Activated T-cell treated with anti-CD3 and anti-CD28 coated beads, Interleukin-2, amount 50 U/mL, for 72 hours (primary cell): Measurements from ENCODE around the gene AFAP1. TPM values are rescaled to one million over a fixed set of nuclear protein-coding genes. Genes with fewer than 3 reads are reported as not detected.
A peak's percentile ranks its signal among the peaks of the same experiment; 100 is the strongest.

ENCODE experiments used
- ATAC-seq, 2 donors: fragments of 150-1000 bp; cut with Tn5 transposase; replicated peaks in 1 of 2; 2 replicates each; pipeline ENCODE4 v1.10.0; 2021; ENCODE audit warnings: moderate library complexity in 2 of 2, mild to moderate bottlenecking in 1 of 2
- DNase-seq, 2 donors: peaks; one replicate each; pipeline ENCODE4 v3.0.0; 2021 to 2022; ENCODE audit warnings: mixed read lengths in 1 of 2
- H3K27ac Mint-ChIP-seq: one replicate; pipeline ENCODE4 v1.8.0; 2022; ENCODE audit warnings: mild to moderate bottlenecking, moderate library complexity, mixed read lengths
- H3K27me3 Mint-ChIP-seq: one replicate; pipeline ENCODE4 v1.8.0; 2022; ENCODE audit warnings: low read depth, mixed read lengths
- H3K36me3 Mint-ChIP-seq, 2 donors: one replicate each; pipeline ENCODE4 v1.8.0; 2022; ENCODE audit warnings: mixed read lengths in 2 of 2, mild to moderate bottlenecking in 1 of 2; ENCODE audit not compliant: insufficient read depth in 2 of 2
- H3K4me1 Mint-ChIP-seq: one replicate; pipeline ENCODE4 v1.8.0; 2022; ENCODE audit warnings: low read depth, mixed read lengths
- H3K4me3 Mint-ChIP-seq, 2 donors: one replicate each; pipeline ENCODE4 v1.8.0; 2022; ENCODE audit warnings: mild to moderate bottlenecking in 2 of 2, mixed read lengths in 2 of 2, moderate library complexity in 2 of 2
- H3K9me3 Mint-ChIP-seq, 2 donors: one replicate each; pipeline ENCODE4 v1.8.0; 2022; ENCODE audit warnings: mixed read lengths in 2 of 2
- total RNA-seq, 2 donors: library from RNA; stranded (reverse); gene quantifications; one replicate each; pipeline ENCODE4 v1.2.3, GENCODE V29; 2022

The AFAP1 gene
- total RNA-seq, 2 donors from 2014 or later = 30.6 to 49.3 TPM

GRCh38 chr4:7900334-7900909 is 39.2 kb downstream of the AFAP1 start:
- Mint-ChIP-seq H3K27ac (no peak overlapping the region), H3K4me3 (no peak overlapping the region), H3K36me3 (no peaks in the 10 kb centered on the region), H3K27me3 (peaks cover 25% of the 10 kb centered on the region), H3K9me3 (peaks cover 0 to 2% of the 10 kb centered on the region in 2 donors), H3K4me1 (peaks cover 17% of the 10 kb centered on the region)
- DNase-seq (no peak), ATAC-seq (no peak)

- H3K27ac Mint-ChIP-seq = no peak overlapping the region
- H3K4me3 Mint-ChIP-seq = no peak overlapping the region
- H3K27me3 Mint-ChIP-seq = peaks cover 25% of the 10 kb centered on the region
- peaks cover 15% of the 10 kb centered on the region for H3K4me1 Mint-ChIP-seq
- H3K36me3 Mint-ChIP-seq = no peaks in the 10 kb centered on the region
- DNase-seq (no peak), ATAC-seq (no peak)
- H3K9me3 Mint-ChIP-seq = peaks cover 0 to 2% of the 10 kb centered on the region in 2 donors
These were observed 40.3 kb downstream of the AFAP1 start for GRCh38 chr4:7899184-7899869.

GRCh38 chr4:7898385-7898784 is 41.3 kb downstream of the AFAP1 start:
- DNase-seq (no peak), ATAC-seq (no peak)
- Mint-ChIP-seq H3K4me1 (peaks cover 11% of the 10 kb centered on the region), H3K27me3 (peaks cover 25% of the 10 kb centered on the region), H3K36me3 (no peaks in the 10 kb centered on the region), H3K9me3 (peaks cover 0 to 2% of the 10 kb centered on the region in 2 donors), H3K27ac (no peak overlapping the region), H3K4me3 (no peak overlapping the region)

- Mint-ChIP-seq H3K9me3 (peaks cover 0 to 2% of the 10 kb centered on the region in 2 donors), H3K27me3 (peaks cover 21% of the 10 kb centered on the region), H3K27ac (no peak overlapping the region), H3K4me1 (peaks cover 7% of the 10 kb centered on the region), H3K4me3 (no peak overlapping the region), H3K36me3 (no peaks in the 10 kb centered on the region)
- no peak for DNase-seq
- no peak for ATAC-seq
These were observed 41.9 kb downstream of the AFAP1 start for GRCh38 chr4:7897811-7898210.

- H3K4me3 Mint-ChIP-seq = no peak overlapping the region
- DNase-seq (no peak), ATAC-seq (no peak)
- no peak overlapping the region for H3K27ac Mint-ChIP-seq
- no peaks in the 10 kb centered on the region for H3K4me1 Mint-ChIP-seq
- H3K9me3 Mint-ChIP-seq = peaks cover 2 to 3% of the 10 kb centered on the region in 2 donors
- no peaks in the 10 kb centered on the region for H3K27me3 Mint-ChIP-seq
- peaks cover 0 to 4% of the 10 kb centered on the region in 2 donors for H3K36me3 Mint-ChIP-seq
These were observed 44.9 kb downstream of the AFAP1 start for GRCh38 chr4:7894677-7895181.

GRCh38 chr4:7894098-7894676 is 45.5 kb downstream of the AFAP1 start:
- no peak overlapping the region for H3K4me3 Mint-ChIP-seq
- ATAC-seq (no peak), DNase-seq (no peak)
- no peak overlapping the region for H3K27ac Mint-ChIP-seq
- no peaks in the 10 kb centered on the region for H3K4me1 Mint-ChIP-seq
- H3K36me3 Mint-ChIP-seq = peaks cover 0 to 4% of the 10 kb centered on the region in 2 donors
- peaks cover 2 to 3% of the 10 kb centered on the region in 2 donors for H3K9me3 Mint-ChIP-seq
- no peaks in the 10 kb centered on the region for H3K27me3 Mint-ChIP-seq

GRCh38 chr4:7893539-7893938 is 46.1 kb downstream of the AFAP1 start:
- Mint-ChIP-seq H3K4me1 (no peaks in the 10 kb centered on the region), H3K36me3 (peaks cover 0 to 4% of the 10 kb centered on the region in 2 donors), H3K9me3 (peaks cover 2 to 3% of the 10 kb centered on the region in 2 donors), H3K27me3 (no peaks in the 10 kb centered on the region), H3K27ac (no peak overlapping the region), H3K4me3 (no peak overlapping the region)
- no peak for DNase-seq
- ATAC-seq = no peak

GRCh38 chr4:7892212-7893019 is 47.2 kb downstream of the AFAP1 start:
- H3K9me3 Mint-ChIP-seq = peaks cover 5% of the 10 kb centered on the region in 2 donors
- H3K36me3 Mint-ChIP-seq = peaks cover 2 to 9% of the 10 kb centered on the region in 2 donors
- no peak for DNase-seq
- H3K4me3 Mint-ChIP-seq = no peak overlapping the region
- H3K4me1 Mint-ChIP-seq = no peaks in the 10 kb centered on the region
- H3K27me3 Mint-ChIP-seq = no peaks in the 10 kb centered on the region
- ATAC-seq = no peak
- H3K27ac Mint-ChIP-seq = no peak overlapping the region

- Mint-ChIP-seq H3K27ac (no peak overlapping the region), H3K4me3 (no peak overlapping the region), H3K27me3 (no peaks in the 10 kb centered on the region), H3K4me1 (no peaks in the 10 kb centered on the region), H3K36me3 (peaks cover 2 to 9% of the 10 kb centered on the region in 2 donors), H3K9me3 (peaks cover 5% of the 10 kb centered on the region in 2 donors)
- DNase-seq (no peak), ATAC-seq (no peak)
These were observed 48.8 kb downstream of the AFAP1 start for GRCh38 chr4:7890635-7891393.

- no peak for ATAC-seq
- no peak for DNase-seq
- peaks cover 2 to 9% of the 10 kb centered on the region in 2 donors for H3K36me3 Mint-ChIP-seq
- H3K27ac Mint-ChIP-seq = no peak overlapping the region
- H3K4me3 Mint-ChIP-seq = no peak overlapping the region
- H3K27me3 Mint-ChIP-seq = no peaks in the 10 kb centered on the region
- peaks cover 5% of the 10 kb centered on the region in 2 donors for H3K9me3 Mint-ChIP-seq
- H3K4me1 Mint-ChIP-seq = no peaks in the 10 kb centered on the region
These were observed 52.2 kb downstream of the AFAP1 start for GRCh38 chr4:7887436-7887835.

- peak overlapping the region; percentile 22 for H3K27ac Mint-ChIP-seq
- H3K4me1 Mint-ChIP-seq = no peaks in the 10 kb centered on the region
- H3K27me3 Mint-ChIP-seq = no peaks in the 10 kb centered on the region
- peaks cover 5% of the 10 kb centered on the region in 2 donors for H3K9me3 Mint-ChIP-seq
- ATAC-seq (no peak), DNase-seq (no peak)
- no peak overlapping the region for H3K4me3 Mint-ChIP-seq
- peaks cover 2 to 9% of the 10 kb centered on the region in 2 donors for H3K36me3 Mint-ChIP-seq
These were observed 53.4 kb downstream of the AFAP1 start for GRCh38 chr4:7886007-7886973.
